A549 (cell line): ENCODE results near the gene PCNX2.

Experiments
- FOSL2 ChIP-seq, 2 experiments: fragments of 450-650 bp in 1 of 2; fragments of >200 bp in 1 of 2; sonication (Bioruptor Twin) in 1 of 2; formaldehyde crosslinking; IDR thresholded peaks; 2 replicates each; pipeline versions ENCODE4 v1.5.0 to v1.6.1; 2016 to 2020; ENCODE audit warnings: mild to moderate bottlenecking in 1 of 2, moderate library complexity in 1 of 2
- POLR2A ChIP-seq: IDR thresholded peaks from 2 replicates; pipeline ENCODE4 v1.6.1; 2012; ENCODE audit warnings: mild to moderate bottlenecking, low read length
- RCOR1 ChIP-seq: fragments of 150-350 bp; IDR thresholded peaks from 2 replicates; pipeline ENCODE4 v1.6.1; 2014; ENCODE audit warnings: antibody characterized with exemption, low read length, low read depth
- TF ChIP-seq, protein P1 (sequence below): fragments of >200 bp; sonication (Bioruptor Twin); formaldehyde crosslinking; IDR thresholded peaks from 3 replicates; pipeline ENCODE4 v1.5.1; 2016
- TF ChIP-seq, protein P2 (sequence below): fragments of 450-650 bp; IDR thresholded peaks from 2 replicates; pipeline ENCODE4 v1.6.1; 2014; ENCODE audit warnings: antibody characterized with exemption

DNA sequence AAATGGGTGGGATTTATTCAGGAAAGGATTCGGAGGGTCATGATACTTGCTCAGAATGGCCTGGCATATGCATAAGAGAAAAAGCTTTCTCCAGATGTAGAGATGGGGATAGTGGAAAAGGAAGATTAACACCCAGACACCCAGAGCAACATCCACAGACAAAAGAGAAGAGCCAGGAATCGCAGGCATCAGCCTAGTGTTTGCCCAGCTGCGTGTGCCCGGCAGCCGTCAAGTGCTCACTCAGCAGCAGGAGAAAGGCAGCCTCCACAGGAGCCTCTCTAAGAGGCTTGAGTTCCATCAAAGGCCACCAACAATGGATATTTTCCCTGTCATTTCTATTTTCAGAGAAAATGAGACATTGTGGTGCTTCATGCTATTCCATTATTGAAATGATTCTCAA, 290.4 kb downstream of the PCNX2 start:
- TF ChIP-seq, protein P1, sequence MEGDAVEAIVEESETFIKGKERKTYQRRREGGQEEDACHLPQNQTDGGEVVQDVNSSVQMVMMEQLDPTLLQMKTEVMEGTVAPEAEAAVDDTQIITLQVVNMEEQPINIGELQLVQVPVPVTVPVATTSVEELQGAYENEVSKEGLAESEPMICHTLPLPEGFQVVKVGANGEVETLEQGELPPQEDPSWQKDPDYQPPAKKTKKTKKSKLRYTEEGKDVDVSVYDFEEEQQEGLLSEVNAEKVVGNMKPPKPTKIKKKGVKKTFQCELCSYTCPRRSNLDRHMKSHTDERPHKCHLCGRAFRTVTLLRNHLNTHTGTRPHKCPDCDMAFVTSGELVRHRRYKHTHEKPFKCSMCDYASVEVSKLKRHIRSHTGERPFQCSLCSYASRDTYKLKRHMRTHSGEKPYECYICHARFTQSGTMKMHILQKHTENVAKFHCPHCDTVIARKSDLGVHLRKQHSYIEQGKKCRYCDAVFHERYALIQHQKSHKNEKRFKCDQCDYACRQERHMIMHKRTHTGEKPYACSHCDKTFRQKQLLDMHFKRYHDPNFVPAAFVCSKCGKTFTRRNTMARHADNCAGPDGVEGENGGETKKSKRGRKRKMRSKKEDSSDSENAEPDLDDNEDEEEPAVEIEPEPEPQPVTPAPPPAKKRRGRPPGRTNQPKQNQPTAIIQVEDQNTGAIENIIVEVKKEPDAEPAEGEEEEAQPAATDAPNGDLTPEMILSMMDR, result no peak
- TF ChIP-seq, protein P2, sequence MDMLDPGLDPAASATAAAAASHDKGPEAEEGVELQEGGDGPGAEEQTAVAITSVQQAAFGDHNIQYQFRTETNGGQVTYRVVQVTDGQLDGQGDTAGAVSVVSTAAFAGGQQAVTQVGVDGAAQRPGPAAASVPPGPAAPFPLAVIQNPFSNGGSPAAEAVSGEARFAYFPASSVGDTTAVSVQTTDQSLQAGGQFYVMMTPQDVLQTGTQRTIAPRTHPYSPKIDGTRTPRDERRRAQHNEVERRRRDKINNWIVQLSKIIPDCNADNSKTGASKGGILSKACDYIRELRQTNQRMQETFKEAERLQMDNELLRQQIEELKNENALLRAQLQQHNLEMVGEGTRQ, result no peak
- no peak for TF ChIP-seq RCOR1
- TF ChIP-seq FOSL2 (IDR thresholded peaks at IDR 0.05), result no peak
- no peak for TF ChIP-seq FOSL2 (CRISPR knock-in tag; IDR thresholded peaks at IDR 0.05)
- TF ChIP-seq POLR2A, result no peak
